SK-N-SH (cell line): ENCODE measurements around the gene ARHGAP21. TPM values are rescaled to one million over a fixed set of nuclear protein-coding genes. Genes with fewer than 3 reads are reported as not detected.

Source experiments
- CTCF ChIA-PET: fragments of 300-600, 350-600 bp; formaldehyde crosslinking; extraction: SDS; loops from one replicate; lab custom pipeline; 2021; lab: Yijun Ruan, JAX
- POLR2A ChIA-PET: fragments of 350-600 bp; sonication (Branson Sonifier 250); formaldehyde crosslinking; extraction: SDS; loops from one replicate; lab custom pipeline; 2020; ENCODE audit warnings: antibody characterized with exemption, inconsistent platforms; lab: Yijun Ruan, JAX
- DNase-seq: peaks from one replicate; pipeline ENCODE4 v3.0.0; 2012
- H2AFZ ChIP-seq: fragments of 200-600 bp; sonication (generic); 2 replicates; pipeline ENCODE4 v1.8.1; 2016; ENCODE audit warnings: antibody characterized with exemption, mild to moderate bottlenecking, low read depth
- H3F3A ChIP-seq: fragments of 200-600 bp; sonication (generic); replicated peaks from 2 replicates; pipeline ENCODE3; 2016; ENCODE audit warnings: antibody characterized with exemption, mild to moderate bottlenecking; ENCODE audit not compliant: insufficient read depth
- H3K27ac ChIP-seq, 2 experiments: fragments of 200-500 bp in 1 of 2; fragments of 200-600 bp in 1 of 2; sonication (Bioruptor generic) in 1 of 2; sonication (generic), shearing (Covaris generic) in 1 of 2; 2 replicates each; pipeline versions ENCODE4 v1.5.1 to v1.6.1; 2014 to 2016; ENCODE audit warnings: low read depth in 2 of 2, inconsistent platforms in 1 of 2, low read length in 1 of 2, mild to moderate bottlenecking in 1 of 2, mixed read lengths in 1 of 2
- H3K27me3 ChIP-seq: fragments of 200-600 bp; sonication (generic), shearing (Covaris generic); 2 replicates; pipeline ENCODE4 v1.6.1; 2016; ENCODE audit warnings: mixed run types; ENCODE audit not compliant: insufficient read depth
- H3K36me3 ChIP-seq, 2 experiments: fragments of 200-500 bp in 1 of 2; fragments of 200-600 bp in 1 of 2; sonication (Bioruptor generic) in 1 of 2; sonication (generic) in 1 of 2; replicated peaks in 1 of 2; 2 replicates each; pipeline versions ENCODE3 to v1.5.1; 2014 to 2016; ENCODE audit warnings: low read length in 1 of 2, mild to moderate bottlenecking in 1 of 2; ENCODE audit not compliant: insufficient read depth in 2 of 2, control insufficient read depth in 1 of 2
- H3K4me1 ChIP-seq, 2 experiments: fragments of 200-500 bp in 1 of 2; fragments of 200-600 bp in 1 of 2; sonication (Bioruptor generic) in 1 of 2; sonication (generic), shearing (Covaris generic) in 1 of 2; 2 replicates each; pipeline versions ENCODE4 v1.5.1 to v1.6.1; 2014 to 2016; ENCODE audit warnings: low read depth in 1 of 2, low read length in 1 of 2, mixed run types in 1 of 2; ENCODE audit not compliant: insufficient read depth in 2 of 2, control insufficient read depth in 1 of 2
- H3K4me2 ChIP-seq: fragments of 200-600 bp; sonication (generic), shearing (Covaris generic); 2 replicates; pipeline ENCODE4 v1.6.1; 2017; ENCODE audit warnings: mixed run types
- H3K4me3 ChIP-seq, 2 experiments: fragments of 200-500 bp in 1 of 2; fragments of 200-600 bp in 1 of 2; sonication (Bioruptor generic) in 1 of 2; sonication (generic), shearing (Covaris generic) in 1 of 2; 2 replicates each; pipeline versions ENCODE4 v1.5.1 to v1.8.1; 2014 to 2016; ENCODE audit warnings: low read depth in 2 of 2, inconsistent platforms in 1 of 2, low read length in 1 of 2, mild to moderate bottlenecking in 1 of 2, mixed read lengths in 1 of 2, moderate library complexity in 1 of 2
- H3K79me2 ChIP-seq: fragments of 200-600 bp; sonication (generic); 2 replicates; pipeline ENCODE4 v1.8.1; 2017; ENCODE audit warnings: mild to moderate bottlenecking; ENCODE audit not compliant: insufficient read depth
- H3K9ac ChIP-seq: fragments of 200-600 bp; sonication (generic); 2 replicates; pipeline ENCODE4 v1.6.1; 2017; ENCODE audit warnings: mixed run types
- H3K9me2 ChIP-seq: fragments of 200-600 bp; sonication (generic); 2 replicates; pipeline ENCODE4 v1.6.1; 2017; ENCODE audit warnings: mixed run types
- H3K9me3 ChIP-seq: fragments of 200-600 bp; sonication (generic); 2 replicates; pipeline ENCODE4 v1.6.1; 2017; ENCODE audit warnings: mixed run types, mild to moderate bottlenecking, moderate library complexity
- H4K20me1 ChIP-seq: fragments of 200-600 bp; sonication (generic); 2 replicates; pipeline ENCODE4 v1.6.1; 2017; ENCODE audit warnings: mild to moderate bottlenecking, mixed run types; ENCODE audit not compliant: insufficient read depth
- CTCF ChIP-seq: fragments of 200-600 bp; sonication (generic); IDR thresholded peaks from 2 replicates; pipeline ENCODE4 v1.6.1; 2017; ENCODE audit warnings: antibody characterized with exemption, mild to moderate bottlenecking, moderate library complexity
- EP300 ChIP-seq, 2 experiments: IDR thresholded peaks; 2 replicates each; pipeline versions ENCODE4 v1.4.0 to v1.6.1; 2012; ENCODE audit warnings: borderline replicate concordance in 1 of 2, low read depth in 1 of 2, low read length in 1 of 2
- EZH2phosphoT487 ChIP-seq: fragments of 200-600 bp; sonication (generic); IDR thresholded peaks from 2 replicates; pipeline ENCODE4 v1.6.1; 2017; ENCODE audit warnings: low read depth, mixed run types, mild to moderate bottlenecking, antibody characterized with exemption, moderate library complexity, borderline replicate concordance
- FOSL2 ChIP-seq: IDR thresholded peaks from 2 replicates; pipeline ENCODE4 v1.4.0; 2012; ENCODE audit warnings: low read depth, mild to moderate bottlenecking, moderate library complexity, borderline replicate concordance
- FOXJ3 ChIP-seq: sonication (generic); formaldehyde crosslinking; IDR thresholded peaks from 2 replicates; pipeline ENCODE4 v1.5.1; 2020; ENCODE audit warnings: mild to moderate bottlenecking, missing genetic modification reagents
- FOXM1 ChIP-seq: IDR thresholded peaks from 2 replicates; pipeline ENCODE4 v1.4.0; 2012; ENCODE audit warnings: low read depth, mild to moderate bottlenecking
- JUND ChIP-seq: IDR thresholded peaks from 2 replicates; pipeline ENCODE4 v1.4.0; 2012
- NRF1 ChIP-seq: IDR thresholded peaks from 2 replicates; pipeline ENCODE4 v1.6.1; 2012; ENCODE audit warnings: low read depth, mild to moderate bottlenecking, low read length
- POLR2AphosphoS5 ChIP-seq: IDR thresholded peaks from 2 replicates; pipeline ENCODE4 v1.6.1; 2012; ENCODE audit warnings: low read depth, low read length
- RAD21 ChIP-seq: IDR thresholded peaks from 2 replicates; pipeline ENCODE4 v1.6.1; 2012; ENCODE audit warnings: mild to moderate bottlenecking, low read length
- RCOR1 ChIP-seq: fragments of 150-350 bp; IDR thresholded peaks from 2 replicates; pipeline ENCODE4 v1.6.1; 2017; ENCODE audit warnings: antibody characterized with exemption, low read length
- RFX5 ChIP-seq: IDR thresholded peaks from 2 replicates; pipeline ENCODE4 v1.6.1; 2012; ENCODE audit warnings: mild to moderate bottlenecking, improper control_type of control experiment, low read length
- TEAD4 ChIP-seq: IDR thresholded peaks from 2 replicates; pipeline ENCODE4 v1.4.0; 2012; ENCODE audit warnings: mild to moderate bottlenecking, borderline replicate concordance; ENCODE audit not compliant: insufficient read depth
- ZBTB33 ChIP-seq: IDR thresholded peaks from 2 replicates; pipeline ENCODE4 v1.4.0; 2012; ENCODE audit warnings: low read depth, borderline replicate concordance
- WGBS: methylation state at CpG from one replicate; pipeline ENCODE4 v1.1.6; 2017; ENCODE audit warnings: low lambda C conversion rate; 5-methylcytosine and 5-hydroxymethylcytosine counted together
- polyA plus RNA-seq, 3 experiments: library from polyadenylated mRNA; depleted of rRNA; stranded (reverse); fragments of >200 nt; gene quantifications; 2 replicates each; pipeline ENCODE4 v1.2.3, GENCODE V29; 2012
- TF ChIP-seq, protein P1 (sequence below): IDR thresholded peaks from 2 replicates; pipeline ENCODE4 v1.4.0; 2012; ENCODE audit warnings: low read depth
- TF ChIP-seq, protein P2 (sequence below): IDR thresholded peaks from 2 replicates; pipeline ENCODE4 v1.6.1; 2012; ENCODE audit warnings: mild to moderate bottlenecking, low read depth, low read length, moderate library complexity

The ARHGAP21 gene
- polyA plus RNA-seq, 1 of the 3 experiments (the other 2 are of a cell fraction), result 27.8 TPM

- Histone ChIP-seq H3K36me3 (peaks cover 71 to 76% of the 10 kb centered on the region in 2 experiments), H3K4me2 (no peak overlapping the region), H3K27ac (no peak overlapping the region), H3K9me3 (no peaks in the 10 kb centered on the region), H3K9ac (no peak overlapping the region), H3F3A (no peaks in the 10 kb centered on the region), H3K79me2 (no peaks in the 10 kb centered on the region), H2AFZ (no peak overlapping the region), H3K9me2 (no peaks in the 10 kb centered on the region), H3K27me3 (no peaks in the 10 kb centered on the region), H3K4me1 (no peaks in the 10 kb centered on the region), H3K4me3 (no peak overlapping the region), H4K20me1 (no peaks in the 10 kb centered on the region)
- POLR2A ChIA-PET, result no interaction called here
- 88% methylated on average over 2 of the region's 2 CpGs for WGBS
- TF ChIP-seq, protein P1, sequence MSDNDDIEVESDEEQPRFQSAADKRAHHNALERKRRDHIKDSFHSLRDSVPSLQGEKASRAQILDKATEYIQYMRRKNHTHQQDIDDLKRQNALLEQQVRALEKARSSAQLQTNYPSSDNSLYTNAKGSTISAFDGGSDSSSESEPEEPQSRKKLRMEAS, result no peak
- TF ChIP-seq ZBTB33, result no peak
- TF ChIP-seq FOXJ3 (CRISPR knock-in tag), result no peak
- TF ChIP-seq TEAD4, result no peak
- TF ChIP-seq EP300 (IDR thresholded peaks at IDR 0.05; ENCODE audit: borderline replicate concordance in 1 of 2, low read depth in 1 of 2, low read length in 1 of 2), result no peak
- TF ChIP-seq RAD21, result no peak
- no peak for TF ChIP-seq FOXM1
- TF ChIP-seq FOSL2, result no peak
- no peak for TF ChIP-seq NRF1
- TF ChIP-seq RCOR1, result no peak
- no peak for TF ChIP-seq JUND
- TF ChIP-seq EZH2phosphoT487, result no peak
- TF ChIP-seq CTCF, result no peak
- TF ChIP-seq RFX5, result no peak
- no peak for TF ChIP-seq POLR2AphosphoS5
- no peak for DNase-seq
- CTCF ChIA-PET, result interaction anchor here (1.3 kb wide), 1 partner anchor 32 kb away, joined by 4 read pairs; no protein-coding TSS in a partner anchor
These were observed 134.4 kb downstream of the ARHGAP21 start for GRCh38 chr10:24589265-24589664.

DNA sequence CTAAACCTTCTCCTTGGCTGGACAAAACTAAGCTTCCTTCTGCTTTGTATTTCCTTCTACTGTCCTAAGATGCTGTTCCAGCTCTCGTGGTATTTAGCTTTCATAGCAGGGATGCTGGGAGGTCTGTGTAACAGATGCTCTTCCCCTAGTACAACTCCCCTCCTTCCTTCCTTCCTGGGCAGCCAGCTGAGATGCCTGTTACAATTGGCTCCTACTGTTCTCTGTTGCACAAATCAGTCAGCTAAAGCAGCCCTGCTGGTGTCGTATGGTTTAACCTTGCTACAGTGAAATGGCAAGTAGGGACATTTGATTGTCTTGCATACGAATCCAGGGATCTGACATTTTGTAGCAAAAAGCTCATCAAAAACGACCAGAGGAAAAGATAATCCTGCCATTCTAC is 143.8 kb downstream of the ARHGAP21 start:
- H3K4me3 ChIP-seq, result no peak overlapping the region
- H3K4me2 ChIP-seq, result no peak overlapping the region
- POLR2A ChIA-PET, result no interaction called here
- no peaks in the 10 kb centered on the region for H3K9me3 ChIP-seq
- no peak overlapping the region for H2AFZ ChIP-seq
- WGBS, result 80% methylated on average over 4 of the region's 4 CpGs
- H3K9me2 ChIP-seq, result no peaks in the 10 kb centered on the region
- CTCF ChIA-PET, result interaction anchor here (1.0 to 1.4 kb wide), 3 partner anchors 12 to 63 kb away, joined by 3 read pairs; no protein-coding TSS in a partner anchor
- H3F3A ChIP-seq, result peaks cover 6% of the 10 kb centered on the region
- H3K4me1 ChIP-seq, result no peaks in the 10 kb centered on the region
- H3K27ac ChIP-seq, result no peak overlapping the region
- H3K27me3 ChIP-seq, result no peaks in the 10 kb centered on the region
- no peak for DNase-seq
- peaks cover 6 to 24% of the 10 kb centered on the region in 2 experiments for H3K36me3 ChIP-seq
- H3K9ac ChIP-seq, result no peak overlapping the region
- H3K79me2 ChIP-seq, result no peaks in the 10 kb centered on the region
- no peaks in the 10 kb centered on the region for H4K20me1 ChIP-seq
- TF ChIP-seq EP300 (IDR thresholded peaks at IDR 0.05; ENCODE audit: borderline replicate concordance in 1 of 2, low read depth in 1 of 2, low read length in 1 of 2), result no peak
- TF ChIP-seq FOXM1, result no peak
- TF ChIP-seq ZBTB33, result no peak
- TF ChIP-seq JUND, result no peak
- no peak for TF ChIP-seq RCOR1
- no peak for TF ChIP-seq POLR2AphosphoS5
- TF ChIP-seq, protein P2, sequence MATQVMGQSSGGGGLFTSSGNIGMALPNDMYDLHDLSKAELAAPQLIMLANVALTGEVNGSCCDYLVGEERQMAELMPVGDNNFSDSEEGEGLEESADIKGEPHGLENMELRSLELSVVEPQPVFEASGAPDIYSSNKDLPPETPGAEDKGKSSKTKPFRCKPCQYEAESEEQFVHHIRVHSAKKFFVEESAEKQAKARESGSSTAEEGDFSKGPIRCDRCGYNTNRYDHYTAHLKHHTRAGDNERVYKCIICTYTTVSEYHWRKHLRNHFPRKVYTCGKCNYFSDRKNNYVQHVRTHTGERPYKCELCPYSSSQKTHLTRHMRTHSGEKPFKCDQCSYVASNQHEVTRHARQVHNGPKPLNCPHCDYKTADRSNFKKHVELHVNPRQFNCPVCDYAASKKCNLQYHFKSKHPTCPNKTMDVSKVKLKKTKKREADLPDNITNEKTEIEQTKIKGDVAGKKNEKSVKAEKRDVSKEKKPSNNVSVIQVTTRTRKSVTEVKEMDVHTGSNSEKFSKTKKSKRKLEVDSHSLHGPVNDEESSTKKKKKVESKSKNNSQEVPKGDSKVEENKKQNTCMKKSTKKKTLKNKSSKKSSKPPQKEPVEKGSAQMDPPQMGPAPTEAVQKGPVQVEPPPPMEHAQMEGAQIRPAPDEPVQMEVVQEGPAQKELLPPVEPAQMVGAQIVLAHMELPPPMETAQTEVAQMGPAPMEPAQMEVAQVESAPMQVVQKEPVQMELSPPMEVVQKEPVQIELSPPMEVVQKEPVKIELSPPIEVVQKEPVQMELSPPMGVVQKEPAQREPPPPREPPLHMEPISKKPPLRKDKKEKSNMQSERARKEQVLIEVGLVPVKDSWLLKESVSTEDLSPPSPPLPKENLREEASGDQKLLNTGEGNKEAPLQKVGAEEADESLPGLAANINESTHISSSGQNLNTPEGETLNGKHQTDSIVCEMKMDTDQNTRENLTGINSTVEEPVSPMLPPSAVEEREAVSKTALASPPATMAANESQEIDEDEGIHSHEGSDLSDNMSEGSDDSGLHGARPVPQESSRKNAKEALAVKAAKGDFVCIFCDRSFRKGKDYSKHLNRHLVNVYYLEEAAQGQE, result no peak
- TF ChIP-seq FOXJ3 (CRISPR knock-in tag), result no peak
